ENCODE results near the gene SPZ1. TPM values are rescaled to one million over a fixed set of nuclear protein-coding genes. Genes with fewer than 3 reads are reported as not detected.

SPZ1 gene
- not detected in 5 replicates for total RNA-seq (2022; extraction: Qiagen RNA extraction)

GRCh38 chr5:80319702-80320101 is at the start of gene SPZ1:
Gene SPZ1 (plus strand): TSS chr5:80320002. CDS start chr5:80320216, 214 bp downstream.

Other genes with a start within 250 kb of the SPZ1 start
- gene SERINC5, start 64.0 kb upstream of the SPZ1 start, total RNA-seq (2022; extraction: Qiagen RNA extraction) = 5.2 to 8.0 TPM (median 6.4 TPM) in 5 replicates
- 11.4 to 16.5 TPM (median 12.9 TPM) in 5 replicates for gene ZFYVE16, start 88.1 kb downstream of the SPZ1 start, total RNA-seq (2022; extraction: Qiagen RNA extraction)
- 1.1 to 1.8 TPM (median 1.4 TPM) in 5 replicates for gene FAM151B, start 168.1 kb downstream of the SPZ1 start, total RNA-seq (2022; extraction: Qiagen RNA extraction)

Measured in A549 treated with CORT108297 at 1 μM for 4 hours (cell line).